Measurements from ENCODE around the gene NR2F6. TPM values are rescaled to one million over a fixed set of nuclear protein-coding genes. Genes with fewer than 3 reads are reported as not detected.

NR2F6 gene
- 48.0 and 52.5 TPM in 2 replicates for total RNA-seq

DNA sequence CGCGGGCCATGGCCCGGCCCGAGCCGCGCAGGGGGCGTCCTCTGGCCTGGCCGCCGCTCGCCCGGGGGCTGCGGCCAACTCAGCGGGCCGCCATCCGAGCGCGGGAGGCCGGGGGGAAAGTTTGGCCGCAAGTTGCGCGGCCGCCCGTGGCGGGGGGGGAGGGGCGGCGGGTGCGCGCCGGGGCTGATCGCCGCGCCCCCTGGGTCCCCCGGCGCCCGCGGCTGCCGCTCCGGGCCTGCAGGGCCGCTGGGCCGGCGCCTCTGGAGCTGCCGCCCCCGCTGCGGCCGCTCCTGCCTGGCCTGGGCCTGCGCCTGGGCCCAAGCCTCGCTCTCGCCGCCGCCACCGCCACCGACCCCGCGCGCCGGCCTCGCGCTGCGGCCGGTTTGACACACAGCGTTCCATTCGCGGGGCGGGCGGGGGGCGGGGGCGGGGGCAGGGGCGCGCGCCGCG is at the start of gene NR2F6:
NR2F6 (minus strand) TSS at position 385 of the 450 bp plus-strand sequence. CDS start 699 bp downstream, outside the sequence.

DNA sequence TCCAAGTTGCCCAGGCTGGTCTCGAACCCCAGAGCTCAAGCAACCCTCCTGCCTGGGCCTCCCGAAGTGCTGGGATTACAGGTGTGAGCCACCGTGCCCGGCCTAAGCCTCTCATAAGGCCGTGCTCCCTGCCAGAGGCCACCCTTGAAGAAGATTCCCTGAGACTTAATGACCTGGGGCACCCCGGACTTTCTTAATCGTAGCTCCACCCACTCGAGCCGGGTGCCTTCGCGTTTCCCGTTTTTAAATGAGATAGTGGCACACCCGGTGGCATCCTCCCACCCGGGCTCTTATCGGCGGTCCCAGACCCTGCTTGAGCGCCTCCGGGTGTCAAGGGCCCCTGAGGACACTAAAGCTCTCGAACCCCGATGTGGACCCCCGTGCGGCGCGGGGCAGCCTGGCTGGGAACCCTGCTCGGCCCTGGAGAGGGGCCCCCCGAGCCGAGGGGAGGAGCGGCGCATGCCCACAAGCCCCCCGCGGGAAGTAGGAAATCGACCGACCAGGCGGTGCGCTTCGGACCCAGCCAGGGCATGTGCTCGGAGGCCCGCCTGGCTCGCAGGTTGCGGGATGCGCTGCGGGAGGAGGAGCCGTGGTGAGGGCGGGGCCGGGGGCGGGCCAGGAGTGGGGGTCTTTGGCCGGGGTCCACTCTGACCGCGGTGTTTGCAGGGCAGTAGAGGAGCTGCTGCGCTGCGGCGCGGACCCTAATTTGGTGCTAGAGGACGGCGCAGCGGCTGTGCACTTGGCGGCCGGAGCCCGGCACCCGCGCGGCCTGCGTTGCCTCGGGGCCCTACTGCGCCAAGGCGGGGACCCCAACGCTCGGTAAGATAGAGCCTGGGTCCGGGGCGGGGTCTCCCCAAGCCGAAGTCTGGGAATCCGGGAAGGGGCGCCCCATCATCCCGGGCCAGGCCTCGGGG is 35.9 kb upstream of the NR2F6 start, which contains the start of gene ANKLE1:
ANKLE1 (plus strand) TSS at position 511 of the 914 bp plus-strand sequence; CDS start at position 531, 20 bp downstream.

DNA sequence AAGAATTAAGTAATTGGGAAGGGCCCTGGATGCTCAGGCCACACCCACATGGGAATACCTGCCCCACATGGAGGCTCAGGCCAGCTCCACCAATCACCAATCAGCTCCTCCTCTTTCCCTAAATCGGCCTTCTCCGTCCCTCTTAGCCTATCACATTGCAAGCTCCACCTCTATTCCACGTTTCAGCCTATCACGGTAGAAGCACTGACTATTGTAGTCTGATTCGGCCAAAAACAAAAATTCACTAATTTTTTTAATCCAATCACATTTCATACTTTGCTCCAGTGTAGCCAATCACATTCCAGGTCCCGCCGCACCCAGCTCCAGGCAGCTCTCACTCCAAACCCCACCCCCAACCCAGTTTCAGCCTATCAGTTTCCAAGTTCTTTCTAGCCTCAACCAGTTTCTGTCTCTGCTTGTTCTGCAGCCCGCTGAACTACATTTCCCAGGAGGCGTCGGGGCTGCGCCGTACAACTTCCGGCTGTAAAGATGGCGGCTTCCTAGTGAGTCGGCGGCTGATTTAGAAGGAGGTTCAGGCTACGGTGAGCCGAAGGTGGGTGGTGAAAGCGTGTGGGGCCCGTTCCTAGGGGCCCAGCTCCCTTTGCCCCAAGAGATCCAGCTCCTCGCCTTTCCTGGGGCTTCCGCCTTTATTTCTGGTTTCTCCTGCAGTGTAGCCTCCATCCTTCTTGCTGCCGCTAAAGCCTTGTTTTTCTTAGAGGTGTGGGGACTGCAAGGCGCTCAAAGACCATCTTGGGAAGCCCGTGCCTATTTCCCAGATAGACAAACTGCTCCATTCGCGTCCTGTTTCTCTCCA is 21.5 kb upstream of the NR2F6 start, which contains the start of gene BABAM1:
BABAM1 (plus strand) TSS at position 469 of the 814 bp plus-strand sequence. CDS start 1,364 bp downstream, outside the sequence.

DNA sequence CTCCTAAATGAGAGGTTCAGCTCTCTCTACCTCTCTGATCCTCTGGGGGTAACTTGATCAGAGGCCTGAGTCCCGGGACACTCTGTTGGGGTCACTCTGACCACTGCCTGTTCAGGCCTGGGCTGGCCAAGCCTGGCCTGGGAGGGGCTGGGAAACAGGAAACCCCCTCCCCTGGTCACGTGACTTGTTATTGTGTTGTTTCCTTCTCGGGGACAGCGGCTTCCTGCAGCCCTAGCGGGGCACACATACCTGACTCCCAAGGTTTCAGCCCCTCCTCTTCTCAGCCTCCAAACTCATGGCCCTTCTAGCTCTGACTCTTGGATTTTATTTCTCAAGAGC is 18.9 kb upstream of the NR2F6 start, which contains the start of gene USHBP1:
USHBP1 (minus strand) TSS at position 105 of the 339 bp plus-strand sequence. CDS start 446 bp downstream, outside the sequence.

DNA sequence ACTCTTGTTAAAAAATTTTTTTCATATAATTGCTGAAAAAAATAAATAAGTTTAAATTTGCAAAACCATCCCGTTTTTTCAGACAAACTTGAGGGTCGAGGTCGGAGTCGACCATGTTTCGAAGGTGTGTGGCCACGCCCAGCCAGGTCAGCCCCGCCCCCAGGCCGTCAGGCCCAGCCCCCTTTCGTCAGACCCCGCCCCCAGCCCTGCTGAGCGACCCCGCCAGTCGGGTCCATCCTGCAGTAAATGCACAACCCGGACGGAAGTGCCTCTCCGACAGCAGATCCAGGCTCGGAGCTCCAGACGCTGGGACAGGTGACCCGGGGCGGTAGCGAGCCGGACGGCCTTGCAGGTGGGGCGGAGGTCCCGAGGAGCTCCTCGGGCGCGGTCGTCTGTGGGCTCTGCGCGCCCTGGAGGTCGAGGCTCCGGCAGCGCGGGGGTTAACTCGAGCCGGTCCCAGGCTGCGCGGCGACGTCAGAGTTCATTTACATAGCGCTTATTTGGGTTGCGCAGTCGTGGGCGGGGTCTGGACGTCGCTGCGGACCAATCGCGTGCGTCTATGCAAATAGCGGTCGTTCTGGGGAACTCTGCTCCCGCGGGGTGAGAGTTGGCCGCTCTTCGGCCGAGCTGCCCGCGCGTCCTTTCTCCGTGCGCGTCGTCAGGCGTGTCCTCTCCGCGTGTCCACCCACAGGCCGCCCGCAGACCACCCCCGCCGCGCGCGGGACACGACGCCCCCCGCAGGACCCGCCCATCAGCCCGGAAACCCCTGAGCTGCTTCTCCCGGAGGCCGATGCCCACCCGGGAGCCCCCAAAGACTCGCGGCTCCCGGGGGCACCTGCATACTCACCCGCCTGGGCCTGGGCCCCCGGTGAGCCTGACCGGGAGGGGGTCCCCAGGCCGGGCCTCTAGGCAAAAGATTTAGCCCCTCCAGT is 19.5 kb downstream of the NR2F6 start, which contains the start of gene OCEL1:
OCEL1 (plus strand) TSS at position 225 of the 932 bp plus-strand sequence; CDS start at position 247, 22 bp downstream.

DNA sequence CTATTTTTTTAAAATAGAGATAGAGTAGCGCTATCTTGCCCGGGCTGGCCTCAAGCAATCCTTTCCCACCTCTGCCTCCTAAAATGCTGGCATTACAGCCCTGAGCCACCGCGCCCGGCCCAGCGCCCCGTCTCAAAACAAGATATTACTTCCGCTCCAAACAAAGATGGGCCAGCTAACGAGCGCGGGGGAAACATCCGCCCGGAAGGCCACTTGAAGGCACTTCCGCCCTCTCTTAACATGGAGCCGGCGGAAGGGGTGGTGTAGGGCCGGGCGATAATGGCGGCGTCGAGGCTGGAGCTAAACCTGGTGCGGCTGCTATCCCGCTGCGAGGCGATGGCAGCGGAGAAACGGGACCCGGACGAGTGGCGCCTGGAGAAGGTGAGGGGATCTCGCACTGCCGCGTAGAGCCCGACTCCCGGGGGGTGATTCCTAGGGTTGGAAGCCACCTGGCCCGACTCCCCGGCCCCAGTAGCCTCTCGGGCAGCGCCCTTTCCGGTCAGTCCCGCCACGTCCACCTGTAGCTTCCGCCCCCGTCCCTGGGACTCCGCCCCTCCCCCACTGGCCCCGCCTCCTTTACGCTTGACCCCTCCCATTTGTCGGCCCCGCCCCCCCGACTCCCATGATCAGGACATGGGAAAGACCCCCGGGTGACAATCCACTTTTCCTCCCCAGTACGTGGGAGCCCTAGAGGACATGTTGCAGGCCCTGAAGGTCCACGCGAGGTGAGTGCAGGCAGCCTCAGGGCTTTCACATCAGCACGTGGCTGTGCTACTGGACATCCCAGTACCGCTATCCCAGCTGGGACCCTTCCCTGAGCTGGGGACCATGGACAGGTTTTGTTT is 30.4 kb downstream of the NR2F6 start, which contains the start of gene USE1:
USE1 (plus strand) TSS at position 231 of the 845 bp plus-strand sequence; CDS start at position 280, 49 bp downstream.

Other genes with a start within 250 kb of the NR2F6 start
- 0.49 and 2.1 TPM in 2 replicates for gene CPAMD8, start 219.1 kb downstream of the NR2F6 start, total RNA-seq
- gene HAUS8, start 170.5 kb downstream of the NR2F6 start, total RNA-seq: 1.9 and 3.9 TPM in 2 replicates
- 38.1 and 41.2 TPM in 2 replicates for gene MYO9B, start 170.1 kb downstream of the NR2F6 start, total RNA-seq
- 29.3 and 29.7 TPM in 2 replicates for gene USE1, start 30.6 kb downstream of the NR2F6 start, total RNA-seq
- 5.9 and 7.8 TPM in 2 replicates for gene OCEL1, start 19.7 kb downstream of the NR2F6 start, total RNA-seq
- gene USHBP1, start 18.8 kb upstream of the NR2F6 start, total RNA-seq: 0.25 and 0.44 TPM in 2 replicates
- 47.7 and 49.2 TPM in 2 replicates for gene BABAM1, start 21.5 kb upstream of the NR2F6 start, total RNA-seq
- gene ANKLE1, start 36.0 kb upstream of the NR2F6 start, total RNA-seq: 0.12 TPM in 1 of 2 replicates, not detected in the other
- gene ABHD8, start 57.5 kb upstream of the NR2F6 start, total RNA-seq: 7.2 TPM in 2 replicates
- 98.2 and 107 TPM in 2 replicates for gene MRPL34, start 60.0 kb upstream of the NR2F6 start, total RNA-seq
- gene DDA1, start 63.6 kb upstream of the NR2F6 start, total RNA-seq: 33.1 and 42.0 TPM in 2 replicates
- gene ANO8, start 88.9 kb upstream of the NR2F6 start, total RNA-seq: 3.1 and 3.9 TPM in 2 replicates
- 16.6 and 21.0 TPM in 2 replicates for gene GTPBP3, start 91.6 kb upstream of the NR2F6 start, total RNA-seq
- gene PLVAP, start 131.4 kb upstream of the NR2F6 start, total RNA-seq: 0.20 and 0.31 TPM in 2 replicates
- not detected in 2 replicates for gene CCDC194, start 148.3 kb upstream of the NR2F6 start, total RNA-seq
- 13.6 and 13.7 TPM in 2 replicates for gene BST2, start 159.7 kb upstream of the NR2F6 start, total RNA-seq
- gene MVB12A, start 174.1 kb upstream of the NR2F6 start, total RNA-seq: 52.6 and 53.4 TPM in 2 replicates
- gene TMEM221, start 202.7 kb upstream of the NR2F6 start, total RNA-seq: 0.25 TPM in 1 of 2 replicates, not detected in the other
- gene NXNL1, start 215.0 kb upstream of the NR2F6 start, total RNA-seq: not detected in 2 replicates
- gene SLC27A1, start 224.6 kb upstream of the NR2F6 start, total RNA-seq: 41.8 and 43.5 TPM in 2 replicates